ENCODE results near the gene SYCP2. TPM values are rescaled to one million over a fixed set of nuclear protein-coding genes. Genes with fewer than 3 reads are reported as not detected.

SYCP2 gene
- total RNA-seq, 4 donors from 2014 or later: 0.89 to 4.7 (median 2.0) TPM

DNA sequence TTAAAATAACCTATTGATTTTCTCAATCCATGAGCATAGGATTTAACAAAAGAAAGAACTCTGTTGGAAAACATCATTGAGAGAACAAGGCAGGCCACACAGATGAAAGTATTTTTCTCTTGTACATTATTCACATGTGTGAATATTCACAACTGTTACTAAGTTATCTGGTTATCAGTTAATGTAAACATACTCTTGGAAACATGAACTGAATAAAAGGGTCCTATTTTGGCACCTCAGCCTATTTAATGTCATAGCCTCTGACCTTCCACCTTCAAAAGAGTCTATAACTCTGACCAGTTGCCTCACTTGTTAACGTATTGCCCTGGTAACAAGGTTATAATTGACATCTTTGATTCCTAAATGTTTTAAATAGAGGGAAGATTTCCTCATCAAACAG, 8.1 kb downstream of the SYCP2 start:
- TF ChIP-seq, protein P1, sequence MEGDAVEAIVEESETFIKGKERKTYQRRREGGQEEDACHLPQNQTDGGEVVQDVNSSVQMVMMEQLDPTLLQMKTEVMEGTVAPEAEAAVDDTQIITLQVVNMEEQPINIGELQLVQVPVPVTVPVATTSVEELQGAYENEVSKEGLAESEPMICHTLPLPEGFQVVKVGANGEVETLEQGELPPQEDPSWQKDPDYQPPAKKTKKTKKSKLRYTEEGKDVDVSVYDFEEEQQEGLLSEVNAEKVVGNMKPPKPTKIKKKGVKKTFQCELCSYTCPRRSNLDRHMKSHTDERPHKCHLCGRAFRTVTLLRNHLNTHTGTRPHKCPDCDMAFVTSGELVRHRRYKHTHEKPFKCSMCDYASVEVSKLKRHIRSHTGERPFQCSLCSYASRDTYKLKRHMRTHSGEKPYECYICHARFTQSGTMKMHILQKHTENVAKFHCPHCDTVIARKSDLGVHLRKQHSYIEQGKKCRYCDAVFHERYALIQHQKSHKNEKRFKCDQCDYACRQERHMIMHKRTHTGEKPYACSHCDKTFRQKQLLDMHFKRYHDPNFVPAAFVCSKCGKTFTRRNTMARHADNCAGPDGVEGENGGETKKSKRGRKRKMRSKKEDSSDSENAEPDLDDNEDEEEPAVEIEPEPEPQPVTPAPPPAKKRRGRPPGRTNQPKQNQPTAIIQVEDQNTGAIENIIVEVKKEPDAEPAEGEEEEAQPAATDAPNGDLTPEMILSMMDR (IDR thresholded peaks at IDR 0.05): no peak
- no peak for TF ChIP-seq POLR2A (IDR thresholded peaks at IDR 0.05)
- no peak for TF ChIP-seq POLR2AphosphoS5 (IDR thresholded peaks at IDR 0.05)
- no peak for TF ChIP-seq EP300 (IDR thresholded peaks at IDR 0.05)
- H3K27me3 ChIP-seq: no peaks in the 10 kb centered on the region
- no peak overlapping the region for H3K27ac ChIP-seq
- no peak for ATAC-seq
- H3K9me3 ChIP-seq: no peaks in the 10 kb centered on the region
- H3K36me3 ChIP-seq: no peaks in the 10 kb centered on the region
- H3K4me3 ChIP-seq: no peak overlapping the region
- no peaks in the 10 kb centered on the region for H3K4me1 ChIP-seq
- 100% methylated on average over 1 of the region's 1 CpG for WGBS, 2 donors (ENCODE audit: low coverage in 1 of 2)

DNA sequence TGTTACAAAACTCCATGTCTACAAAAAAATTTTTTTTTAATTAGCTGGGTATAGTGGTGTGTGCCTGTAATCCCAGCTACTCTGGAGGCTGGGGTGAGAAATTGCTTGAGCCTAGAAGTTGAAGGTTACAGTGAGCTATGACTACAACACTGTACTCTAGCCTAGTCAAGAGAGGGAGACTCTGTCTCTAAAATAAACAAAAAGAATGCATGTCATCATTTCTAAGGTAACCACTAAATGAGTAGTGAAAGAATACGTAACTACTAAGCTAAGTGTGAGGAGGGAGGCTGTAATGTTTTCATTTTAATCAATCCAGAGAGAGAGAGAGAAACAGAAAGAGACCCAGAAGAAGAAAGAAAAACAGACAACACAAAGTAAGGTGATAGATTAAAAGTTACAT, 9.9 kb downstream of the SYCP2 start:
- 82 to 100% methylated on average over 1 of the region's 1 CpG for WGBS, 2 donors (ENCODE audit: low coverage in 1 of 2)

DNA sequence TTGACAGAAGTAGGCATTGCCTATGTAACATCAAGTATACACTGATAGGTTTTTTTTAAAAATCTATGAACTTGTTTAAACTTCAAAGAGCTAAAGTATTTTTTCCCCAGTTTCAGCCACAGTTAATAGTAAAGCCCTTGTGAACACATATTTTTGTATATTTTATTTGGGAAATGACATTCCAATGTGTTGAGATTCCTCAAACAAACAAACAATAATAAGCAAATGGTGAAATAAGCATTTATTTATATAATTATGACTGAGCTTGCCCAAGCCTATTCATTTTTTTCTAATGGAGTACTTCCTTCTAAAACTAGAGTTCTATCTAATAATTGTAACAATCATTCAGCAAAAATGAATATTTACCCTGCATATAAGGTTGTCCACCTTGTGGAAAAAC, 12.5 kb downstream of the SYCP2 start:
- Histone ChIP-seq H3K4me1 (no peaks in the 10 kb centered on the region), H3K36me3 (no peaks in the 10 kb centered on the region), H3K27ac (no peak overlapping the region), H3K9me3 (no peaks in the 10 kb centered on the region), H3K4me3 (no peak overlapping the region), H3K27me3 (no peaks in the 10 kb centered on the region)
- no peak for ATAC-seq
- TF ChIP-seq POLR2AphosphoS5 (IDR thresholded peaks at IDR 0.05) (no peak), EP300 (IDR thresholded peaks at IDR 0.05) (no peak), POLR2A (IDR thresholded peaks at IDR 0.05) (no peak)
- TF ChIP-seq, protein P1 (IDR thresholded peaks at IDR 0.05): no peak

More for the DNA sequence above, 9.9 kb downstream of the SYCP2 start:
- H3K4me3 ChIP-seq: no peak overlapping the region
- H3K27me3 ChIP-seq: no peaks in the 10 kb centered on the region
- H3K27ac ChIP-seq: no peak overlapping the region
- no peaks in the 10 kb centered on the region for H3K36me3 ChIP-seq
- no peak for ATAC-seq
- H3K4me1 ChIP-seq: no peaks in the 10 kb centered on the region
- no peak for TF ChIP-seq POLR2A (IDR thresholded peaks at IDR 0.05)
- TF ChIP-seq POLR2AphosphoS5 (IDR thresholded peaks at IDR 0.05): no peak
- TF ChIP-seq, protein P1 (IDR thresholded peaks at IDR 0.05): no peak
- TF ChIP-seq EP300 (IDR thresholded peaks at IDR 0.05): no peak
- H3K9me3 ChIP-seq: no peaks in the 10 kb centered on the region

DNA sequence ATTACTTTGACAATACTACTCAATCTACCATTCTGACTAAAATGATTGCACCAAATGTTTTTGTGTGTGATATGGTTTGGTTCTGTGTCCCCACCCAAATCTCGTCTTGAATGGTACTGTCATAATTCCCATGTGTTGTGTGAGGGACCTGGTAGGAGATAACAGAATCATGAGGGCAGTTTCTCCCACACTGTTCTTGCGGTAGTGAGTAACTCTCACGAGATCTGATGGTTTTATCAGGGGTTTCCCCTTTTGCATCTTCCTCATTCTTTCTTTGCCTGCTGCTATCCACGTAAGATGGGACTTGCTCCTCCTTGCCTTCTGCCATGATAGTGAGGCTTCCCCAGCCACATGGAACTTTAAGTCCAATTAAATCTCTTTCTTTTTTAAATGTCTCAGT, 20.8 kb downstream of the SYCP2 start:
- WGBS, 2 donors (ENCODE audit: low coverage in 1 of 2): 50 to 77% methylated on average over 1 to 4 of the region's 4 CpGs
- no peak overlapping the region for H3K27ac ChIP-seq
- H3K9me3 ChIP-seq: no peaks in the 10 kb centered on the region
- H3K4me1 ChIP-seq: no peaks in the 10 kb centered on the region
- no peak for ATAC-seq
- TF ChIP-seq POLR2A (IDR thresholded peaks at IDR 0.05) (no peak), POLR2AphosphoS5 (IDR thresholded peaks at IDR 0.05) (no peak), EP300 (IDR thresholded peaks at IDR 0.05) (no peak)
- TF ChIP-seq, protein P1 (IDR thresholded peaks at IDR 0.05): no peak
- no peak overlapping the region for H3K4me3 ChIP-seq
- H3K36me3 ChIP-seq: no peaks in the 10 kb centered on the region
- no peaks in the 10 kb centered on the region for H3K27me3 ChIP-seq

DNA sequence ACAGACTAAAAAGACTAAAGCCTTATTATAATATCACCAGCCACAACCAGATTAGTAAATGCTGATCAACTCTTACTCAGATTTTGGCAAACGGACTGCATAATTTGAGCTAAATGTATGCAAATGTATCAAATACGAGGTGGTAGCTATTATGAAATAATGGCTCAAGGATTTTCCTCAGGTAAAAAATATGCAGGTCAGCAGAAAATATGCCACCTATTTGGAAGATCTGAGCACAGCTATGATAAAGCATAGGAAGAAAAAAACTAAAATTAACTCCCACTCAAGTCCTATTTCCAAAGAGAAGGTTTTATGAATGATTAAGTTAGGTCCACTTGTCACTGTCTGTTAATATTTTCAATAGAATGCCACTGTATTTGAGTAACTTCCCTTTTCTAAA, 22.4 kb downstream of the SYCP2 start:
- no peak for TF ChIP-seq POLR2A (IDR thresholded peaks at IDR 0.05)
- Histone ChIP-seq H3K4me3 (no peak overlapping the region), H3K9me3 (no peaks in the 10 kb centered on the region), H3K4me1 (no peaks in the 10 kb centered on the region), H3K27me3 (no peaks in the 10 kb centered on the region), H3K27ac (no peak overlapping the region), H3K36me3 (no peaks in the 10 kb centered on the region)
- ATAC-seq: no peak
- 73 to 86% methylated on average over 2 of the region's 2 CpGs for WGBS, 2 donors (ENCODE audit: low coverage in 1 of 2)
